Progenitor cell of endocrine pancreas (in vitro differentiated cells): ENCODE measurements around the gene ABCA12. TPM values are rescaled to one million over a fixed set of nuclear protein-coding genes. Genes with fewer than 3 reads are reported as not detected.

ENCODE experiments used
- DNase-seq: peaks from one replicate; pipeline ENCODE4 v3.0.0; 2021; ENCODE audit warnings: low spot score; ENCODE audit not compliant: unreplicated experiment
- H3K27ac Mint-ChIP-seq: 2 replicates; pipeline ENCODE4 v1.8.0; 2021; ENCODE audit warnings: mild to moderate bottlenecking, moderate library complexity, mixed read lengths
- H3K27me3 Mint-ChIP-seq: 2 replicates; pipeline ENCODE4 v1.8.0; 2021; ENCODE audit warnings: mixed read lengths
- H3K36me3 Mint-ChIP-seq: 2 replicates; pipeline ENCODE4 v1.8.0; 2022; ENCODE audit warnings: mixed read lengths; ENCODE audit not compliant: insufficient read depth
- H3K4me1 Mint-ChIP-seq: 2 replicates; pipeline ENCODE4 v1.8.0; 2021; ENCODE audit warnings: low read depth, mixed read lengths
- H3K4me3 Mint-ChIP-seq: 2 replicates; pipeline ENCODE4 v1.8.0; 2021; ENCODE audit warnings: low read depth, mild to moderate bottlenecking, moderate library complexity, mixed read lengths
- H3K9me3 Mint-ChIP-seq: 2 replicates; pipeline ENCODE4 v1.8.0; 2021; ENCODE audit warnings: low read depth, mixed read lengths
- CTCF ChIP-seq: fragments of 200-600 bp; sonication (generic); IDR thresholded peaks from one replicate; pipeline ENCODE4 v1.5.0; 2021; ENCODE audit warnings: antibody characterized with exemption, mild to moderate bottlenecking; ENCODE audit not compliant: unreplicated experiment
- long read RNA-seq: library from polyadenylated mRNA; unstranded; transcript quantifications from one replicate; pipeline ENCODE4 v2.0.0, GENCODE V29; 2020
- total RNA-seq: library from RNA; stranded (reverse); gene quantifications from 2 replicates; pipeline ENCODE4 v1.2.1, GENCODE V29; 2021

ABCA12 gene
- 0.19 and 0.29 TPM in 2 replicates for total RNA-seq
- long read RNA-seq, partial matches to known transcripts = 0 of 1 reads
- long read RNA-seq, other reads (novel, unspliced or antisense) = 1 of 1 reads

GRCh38 chr2:215138479-215138878, at the start of gene ABCA12:
TSS of gene ABCA12 (minus strand) at chr2:215138626. CDS start at chr2:215138208, 418 bp downstream.
- DNase-seq = no peak
- H3K27me3 Mint-ChIP-seq = no peaks in the 10 kb centered on the region
- peaks cover 4% of the 10 kb centered on the region for H3K4me1 Mint-ChIP-seq
- TF ChIP-seq CTCF = no peak
- no peaks in the 10 kb centered on the region for H3K36me3 Mint-ChIP-seq
- H3K4me3 Mint-ChIP-seq = no peak within 1 kb of the TSS
- no peaks in the 10 kb centered on the region for H3K9me3 Mint-ChIP-seq
- no peak within 1 kb of the TSS for H3K27ac Mint-ChIP-seq

- DNase-seq = no peak
- Mint-ChIP-seq H3K9me3 (no peaks in the 10 kb centered on the region), H3K27ac (no peak overlapping the region), H3K36me3 (no peaks in the 10 kb centered on the region), H3K4me1 (no peaks in the 10 kb centered on the region), H3K27me3 (no peaks in the 10 kb centered on the region), H3K4me3 (no peak overlapping the region)
- no peak for TF ChIP-seq CTCF
These were observed 49.7 kb upstream of the ABCA12 start for GRCh38 chr2:215188078-215188477.

GRCh38 chr2:215186021-215186420, 47.6 kb upstream of the ABCA12 start:
- no peak overlapping the region for H3K4me3 Mint-ChIP-seq
- no peaks in the 10 kb centered on the region for H3K9me3 Mint-ChIP-seq
- H3K27ac Mint-ChIP-seq = no peak overlapping the region
- no peaks in the 10 kb centered on the region for H3K36me3 Mint-ChIP-seq
- no peaks in the 10 kb centered on the region for H3K4me1 Mint-ChIP-seq
- DNase-seq = no peak
- no peaks in the 10 kb centered on the region for H3K27me3 Mint-ChIP-seq
- TF ChIP-seq CTCF = no peak

- Mint-ChIP-seq H3K4me3 (no peak overlapping the region), H3K27ac (no peak overlapping the region), H3K27me3 (no peaks in the 10 kb centered on the region), H3K4me1 (no peaks in the 10 kb centered on the region), H3K9me3 (peaks cover 10% of the 10 kb centered on the region), H3K36me3 (peaks cover 1% of the 10 kb centered on the region)
- no peak for TF ChIP-seq CTCF
- DNase-seq = no peak
These were observed 39.7 kb upstream of the ABCA12 start for GRCh38 chr2:215178121-215178520.

- Mint-ChIP-seq H3K4me3 (no peak overlapping the region), H3K36me3 (no peaks in the 10 kb centered on the region), H3K9me3 (peaks cover 2% of the 10 kb centered on the region), H3K27me3 (no peaks in the 10 kb centered on the region), H3K4me1 (no peaks in the 10 kb centered on the region), H3K27ac (no peak overlapping the region)
- no peak for DNase-seq
- no peak for TF ChIP-seq CTCF
These were observed 33.4 kb upstream of the ABCA12 start for GRCh38 chr2:215171796-215172195.
